Measurements from ENCODE around the gene POP4. TPM values are rescaled to one million over a fixed set of nuclear protein-coding genes. Genes with fewer than 3 reads are reported as not detected.
A peak's percentile ranks its signal among the peaks of the same experiment; 100 is the strongest.

Gene POP4
- total and polyA plus RNA-seq, 2 of the 8 experiments (the other 6 are each of a cell fraction or from before 2014, with no cell fraction given) = 29.1 to 41.5 TPM

DNA sequence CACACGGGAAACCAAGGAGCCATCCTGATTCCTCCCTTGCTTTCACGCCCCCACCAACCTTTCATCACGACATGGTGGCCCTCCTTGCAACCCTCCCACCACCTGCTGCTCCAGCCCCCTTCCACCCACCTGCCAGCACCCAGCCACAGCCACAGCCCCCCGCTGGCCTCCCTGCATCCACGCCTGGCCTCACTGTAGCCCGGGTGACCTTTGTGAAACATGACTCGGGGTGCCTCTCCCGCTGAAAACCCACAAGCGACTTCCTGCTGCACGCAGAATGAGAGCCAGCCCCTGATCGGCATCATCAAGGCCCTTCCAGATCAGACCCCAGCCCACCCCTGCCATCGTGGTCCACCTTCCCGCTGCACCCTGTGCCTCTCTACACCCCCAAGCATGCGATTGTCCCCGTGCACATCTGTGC, 14.9 kb downstream of the POP4 start:
- no peak for DNase-seq (ENCODE audit: low read depth in 1 of 2, low spot score in 2 of 2)
- Histone ChIP-seq H4K91ac (replicated peaks; ENCODE audit: insufficient read length, low read length) (peak overlapping the region; percentile 17), H2BK15ac (ENCODE audit: low read length) (no peak overlapping the region), H2BK12ac (ENCODE audit: low read depth, low read length) (no peak overlapping the region; the same call in 1 of the 2 replicates), H4K5ac (ENCODE audit: insufficient read length, low read depth, low read length) (peak overlapping the region; percentile 36), H3K9me3 (ENCODE audit: insufficient read depth in 2 of 2, low read depth in 1 of 2, low read length in 1 of 2) (no peaks in the 10 kb centered on the region), H2BK120ac (replicated peaks; ENCODE audit: low read depth, low read length) (no peak overlapping the region), H3K36me3 (ENCODE audit: control insufficient read depth in 2 of 4, insufficient read depth in 4 of 4, low read length in 3 of 4) (peaks cover 0 to 2% (median 0%) of the 10 kb centered on the region in 4 experiments; a peak in 2 of 8 replicates), H3K27me3 (replicated peaks in 1 of 4; ENCODE audit: control insufficient read depth in 3 of 4, extremely low read depth in 1 of 4, insufficient read depth in 3 of 4, low read length in 3 of 4) (peaks cover 0 to 2% (median 0%) of the 10 kb centered on the region in 4 experiments; a peak in 2 of 7 replicates), H3K4me3 (ENCODE audit: extremely low read depth in 1 of 4, insufficient read depth in 2 of 4, low read depth in 3 of 4, low read length in 4 of 4) (no peak overlapping the region), H3K79me2 (ENCODE audit: control insufficient read depth in 1 of 2, insufficient read depth in 2 of 2, low read length in 2 of 2) (no peaks in the 10 kb centered on the region), H3K4ac (replicated peaks; ENCODE audit: insufficient read length, low read depth, low read length) (no peak overlapping the region), H3K9ac (replicated peaks in 1 of 4; ENCODE audit: extremely low read depth in 1 of 4, low read depth in 3 of 4, low read length in 3 of 4) (no peak overlapping the region), H3K79me1 (ENCODE audit: low read depth, low read length) (no peaks in the 10 kb centered on the region), H3K27ac (ENCODE audit: low read depth, low read length) (no peak overlapping the region), H4K8ac (ENCODE audit: extremely low read depth, insufficient read depth, low read length) (no peak overlapping the region), H2BK20ac (ENCODE audit: low read length) (no peak overlapping the region), H2BK5ac (ENCODE audit: low read depth, low read length) (no peak overlapping the region), H3K4me1 (replicated peaks in 1 of 4; ENCODE audit: control insufficient read depth in 3 of 4, insufficient read depth in 4 of 4, low read length in 3 of 4) (peaks cover 2 to 8% (median 3%) of the 10 kb centered on the region in 4 experiments; a peak in 6 of 7 replicates), H3K23me2 (ENCODE audit: low read depth, low read length) (no peaks in the 10 kb centered on the region), H4K20me1 (replicated peaks in 1 of 2; ENCODE audit: control insufficient read depth in 1 of 2, insufficient read depth in 2 of 2, low read length in 2 of 2) (no peaks in the 10 kb centered on the region), H2AK5ac (ENCODE audit: low read depth, low read length) (no peak overlapping the region), H2AFZ (ENCODE audit: low read length) (no peak overlapping the region), H3K18ac (ENCODE audit: extremely low read depth, low read length) (no peak overlapping the region), H3K14ac (ENCODE audit: insufficient read length) (no peak overlapping the region), H3K23ac (ENCODE audit: insufficient read length) (no peak overlapping the region), H3K56ac (replicated peaks; ENCODE audit: insufficient read length, low read depth, low read length) (no peak overlapping the region), H3K4me2 (ENCODE audit: insufficient read depth in 1 of 2, low read depth in 2 of 2, low read length in 2 of 2) (no peak overlapping the region)
- ChIA-PET POLR2A (ENCODE audit: partially characterized antibody) (interaction anchor here (0.9 kb wide), 1 partner anchor 15 kb away, joined by 3 read pairs; the partner anchor contains the start of gene POP4), CTCF (ENCODE audit: partially characterized antibody) (interaction anchor here (0.8 to 12.2 kb wide), 8 partner anchors 11 to 636 kb away, joined by 3 to 109 read pairs (median 4); partner anchors contain the start of gene POP4)
- WGBS, 2 experiments (ENCODE audit: extremely low coverage in 1 of 2, insufficient coverage in 1 of 2, insufficient read length in 1 of 2, insufficient replicate concordance in 2 of 2, low coverage in 1 of 2, low lambda C conversion rate in 2 of 2, missing lambda C conversion rate in 1 of 2) = 82% methylated on average over 14 of the region's 15 CpGs; no CpG with 5 or more reads in 1 of the 2 experiments
- no peak for FAIRE-seq
- TF ChIP-seq MAFK (IDR thresholded peaks at IDR 0.05; ENCODE audit: low read depth, low read length) (no peak), JUND (IDR thresholded peaks at IDR 0.05; ENCODE audit: low read length) (no peak), CEBPB (IDR thresholded peaks at IDR 0.05; ENCODE audit: low read depth, low read length) (no peak), POU5F1 (IDR thresholded peaks at IDR 0.05; ENCODE audit: low read depth, low read length) (no peak), TAF7 (optimal IDR thresholded peaks at IDR 0.05; ENCODE audit: borderline replicate concordance, low read depth, low read length) (no peak), CREB1 (IDR thresholded peaks at IDR 0.05) (no peak), KDM1A (IDR thresholded peaks at IDR 0.05; ENCODE audit: borderline replicate concordance, low read length) (no peak), CBX8 (IDR thresholded peaks at IDR 0.05; ENCODE audit: borderline replicate concordance, low read depth, low read length) (no peak), SP1 (IDR thresholded peaks at IDR 0.05; ENCODE audit: low read depth, low read length) (no peak), SIRT6 (IDR thresholded peaks at IDR 0.05; ENCODE audit: low read length) (no peak), SP4 (IDR thresholded peaks at IDR 0.05; ENCODE audit: low read length) (no peak), SP2 (IDR thresholded peaks at IDR 0.05; ENCODE audit: low read length) (no peak), SIN3A (conservative IDR thresholded peaks at IDR 0.05 in 1 of 2, IDR thresholded peaks at IDR 0.05 in 1 of 2; ENCODE audit: low read depth in 1 of 2, low read length in 2 of 2) (no peak)
- TF ChIP-seq, protein P1, sequence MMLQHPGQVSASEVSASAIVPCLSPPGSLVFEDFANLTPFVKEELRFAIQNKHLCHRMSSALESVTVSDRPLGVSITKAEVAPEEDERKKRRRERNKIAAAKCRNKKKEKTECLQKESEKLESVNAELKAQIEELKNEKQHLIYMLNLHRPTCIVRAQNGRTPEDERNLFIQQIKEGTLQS (IDR thresholded peaks at IDR 0.05; ENCODE audit: insufficient read depth, low read depth, low read length) = no peak
